ENCODE results near the gene SPG7.

GRCh38 chr16:89583197-89583894 lies 75.1 kb downstream of the SPG7 start:
- TF ChIP-seq CTCF (IDR thresholded peaks at IDR 0.05) (no peak), POLR2A (IDR thresholded peaks at IDR 0.05) (no peak)

All from heart left ventricle (tissue), 13 donors.